NOMO-1 treated with DMSO at 0.1 percent for 48 hours (cell line): ENCODE data around the gene GTF3C6.
"Not testable (repeated sequence)": the region's sequence is repeated elsewhere in the genome, so short reads cannot be mapped to it uniquely, and the experiment has no call there.

ENCODE experiments used
- DNase-seq: peaks from one replicate; lab custom pipeline; 2025; ENCODE audit not compliant: unreplicated experiment; lab: John Stamatoyannopoulos, UW

GTF3C6 gene

DNA sequence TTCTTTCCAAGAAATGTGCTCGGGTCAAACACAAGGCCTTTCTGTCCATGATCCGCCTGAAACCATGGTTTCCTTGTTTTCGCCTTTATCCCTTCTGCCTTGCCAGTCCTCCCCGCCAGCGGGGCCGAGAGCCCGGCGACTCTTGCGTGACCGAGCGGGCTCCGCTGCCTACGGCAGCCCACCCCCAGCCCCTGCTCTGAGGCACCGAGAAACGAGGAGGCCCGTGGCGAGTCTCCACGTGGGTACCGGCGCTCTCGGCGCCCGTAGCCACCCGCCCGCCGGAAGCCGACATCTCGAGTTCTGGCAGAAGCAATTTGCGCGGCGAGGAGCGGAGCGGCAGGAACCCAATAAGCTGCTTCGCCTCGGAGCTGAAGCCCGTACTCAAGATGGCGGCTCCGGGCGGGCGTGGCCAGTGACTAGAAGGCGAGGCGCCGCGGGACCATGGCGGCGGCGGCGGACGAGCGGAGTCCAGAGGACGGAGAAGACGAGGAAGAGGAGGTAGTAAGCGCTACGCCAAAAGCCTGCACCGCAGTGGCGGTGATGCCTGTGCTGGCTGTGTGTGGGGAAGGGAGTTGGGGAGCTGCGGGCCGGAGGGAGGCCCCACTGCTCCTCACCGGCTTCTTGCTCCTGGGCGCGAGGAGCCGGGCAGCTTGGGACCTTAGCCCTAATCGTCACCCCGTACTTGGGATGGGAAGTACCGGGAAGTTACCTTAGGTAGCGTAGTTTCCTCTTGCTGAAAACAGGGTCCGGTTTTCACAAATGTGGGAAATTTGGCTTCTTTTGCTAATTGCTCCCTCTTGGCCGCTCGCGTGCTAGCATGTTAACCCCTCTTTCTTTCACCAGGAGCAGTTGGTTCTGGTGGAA lies at the start of gene GTF3C6:
Gene GTF3C6, plus strand, starts transcription at position 378 of the 864 bp plus-strand sequence. Its CDS starts 64 bp downstream, at position 442.
- peak; percentile 94 for DNase-seq

DNA sequence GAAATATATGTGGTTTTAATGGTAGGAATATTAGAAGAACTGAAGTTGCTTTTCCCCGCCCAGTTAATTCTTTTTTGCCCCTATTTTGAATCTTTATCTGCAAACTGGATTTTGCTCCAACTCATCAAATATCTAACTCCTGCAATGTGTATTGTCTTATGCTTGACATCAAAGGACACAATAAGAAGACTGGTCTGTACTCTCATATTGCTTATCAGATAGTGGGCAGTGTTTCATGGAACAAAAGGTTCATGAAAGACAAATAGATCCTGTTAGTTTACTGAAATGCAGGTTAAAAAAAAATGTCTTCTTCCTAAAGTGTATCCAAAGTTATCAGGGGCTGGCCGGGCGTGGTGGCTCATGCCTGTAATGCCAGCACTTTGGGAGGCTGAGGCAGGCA lies 27.7 kb upstream of the GTF3C6 start:
- DNase-seq, result no peak

GRCh38 chr6:110933912-110934311 lies 24.6 kb upstream of the GTF3C6 start:
- peak; percentile 30 for DNase-seq

GRCh38 chr6:110934381-110934898 lies 24.1 kb upstream of the GTF3C6 start:
- DNase-seq, result peak; percentile 16

DNA sequence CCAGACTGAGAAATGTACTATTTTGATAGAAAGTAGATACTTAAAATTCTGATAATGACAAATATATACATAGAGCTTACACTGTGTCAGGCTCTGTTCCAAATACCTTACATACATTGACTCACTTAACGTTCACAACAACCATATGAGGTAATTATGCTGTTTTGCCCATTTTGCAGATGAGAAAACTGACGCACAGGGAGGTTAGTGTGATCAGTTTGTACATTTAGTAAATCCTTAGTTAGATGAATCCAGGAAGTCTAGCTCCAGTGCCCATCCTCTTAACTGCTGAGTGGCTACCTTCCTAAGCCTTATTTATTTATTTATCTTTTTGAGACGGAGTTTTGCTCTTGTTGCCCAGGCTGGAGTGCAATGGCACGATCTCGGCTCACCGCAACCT lies 23.3 kb upstream of the GTF3C6 start:
- no peak for DNase-seq

DNA sequence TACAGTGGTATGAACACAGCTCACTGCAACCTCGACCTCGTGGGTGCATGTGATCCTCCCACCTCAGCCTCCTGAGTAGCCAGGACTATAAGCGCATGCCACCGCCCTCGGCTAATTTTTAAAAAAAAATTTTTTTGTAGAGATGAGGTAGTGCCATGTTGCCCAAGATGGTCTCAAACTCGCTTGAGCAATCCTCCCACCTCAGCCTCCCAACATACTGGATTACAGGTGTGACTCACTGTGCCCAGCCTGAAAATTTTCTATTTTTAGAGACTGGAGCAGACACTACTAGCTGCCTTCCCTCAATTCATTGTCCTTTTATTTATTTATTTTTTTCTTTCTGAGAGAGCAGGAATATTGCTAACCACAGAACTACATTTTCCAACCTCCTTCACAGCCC lies 20.3 kb upstream of the GTF3C6 start:
- DNase-seq, result no peak

GRCh38 chr6:110939429-110940200 lies 18.9 kb upstream of the GTF3C6 start:
- DNase-seq, result no peak

DNA sequence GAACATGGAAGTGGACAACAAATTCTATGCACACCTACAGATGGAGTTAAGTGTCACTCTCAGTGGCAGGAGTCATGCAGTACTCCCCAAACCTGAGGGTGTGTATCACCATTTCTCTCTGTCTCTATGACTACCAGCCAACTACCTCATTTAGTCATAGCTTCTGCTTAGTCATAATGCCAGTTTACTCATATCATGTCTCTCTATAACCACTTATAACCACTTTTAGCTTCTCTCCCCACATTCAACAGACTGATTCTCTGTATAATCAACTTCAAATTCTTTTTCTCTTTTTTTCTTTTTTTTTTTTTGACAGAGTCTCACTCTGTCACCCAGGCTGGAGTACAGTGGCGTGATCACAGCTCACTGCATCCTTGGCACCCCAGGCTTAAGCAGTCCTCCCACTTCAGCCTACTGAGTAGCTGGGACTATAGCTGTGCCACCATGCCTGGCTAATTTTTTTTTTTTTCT lies 13.8 kb upstream of the GTF3C6 start:
- peak; percentile 96 for DNase-seq

GRCh38 chr6:110946498-110946897 lies 12.0 kb upstream of the GTF3C6 start:
- DNase-seq, result no peak

GRCh38 chr6:110949679-110950285 lies 8.7 kb upstream of the GTF3C6 start:
- peak; percentile 56 for DNase-seq

DNA sequence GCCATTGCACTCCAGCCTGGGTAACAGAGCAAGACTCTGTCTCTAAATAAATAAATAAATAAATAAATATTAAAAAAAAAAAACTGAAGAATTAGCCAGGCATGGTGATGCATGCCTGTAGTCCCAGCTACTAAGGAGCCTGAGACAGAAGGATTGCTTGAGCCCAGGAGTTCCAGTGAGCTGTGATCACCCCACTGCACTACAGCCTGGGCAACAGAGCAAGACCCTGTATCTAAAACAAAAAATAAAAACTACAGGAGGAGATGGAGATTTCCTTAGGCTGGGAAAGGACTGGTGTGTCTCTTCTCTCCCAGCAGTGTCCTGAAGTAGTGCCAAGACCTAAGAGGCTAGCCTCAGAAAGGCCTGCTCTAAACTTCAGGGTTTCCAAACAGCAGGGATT lies 8.1 kb upstream of the GTF3C6 start:
- no peak for DNase-seq

GRCh38 chr6:110951008-110951407 lies 7.5 kb upstream of the GTF3C6 start:
- DNase-seq, result no peak

DNA sequence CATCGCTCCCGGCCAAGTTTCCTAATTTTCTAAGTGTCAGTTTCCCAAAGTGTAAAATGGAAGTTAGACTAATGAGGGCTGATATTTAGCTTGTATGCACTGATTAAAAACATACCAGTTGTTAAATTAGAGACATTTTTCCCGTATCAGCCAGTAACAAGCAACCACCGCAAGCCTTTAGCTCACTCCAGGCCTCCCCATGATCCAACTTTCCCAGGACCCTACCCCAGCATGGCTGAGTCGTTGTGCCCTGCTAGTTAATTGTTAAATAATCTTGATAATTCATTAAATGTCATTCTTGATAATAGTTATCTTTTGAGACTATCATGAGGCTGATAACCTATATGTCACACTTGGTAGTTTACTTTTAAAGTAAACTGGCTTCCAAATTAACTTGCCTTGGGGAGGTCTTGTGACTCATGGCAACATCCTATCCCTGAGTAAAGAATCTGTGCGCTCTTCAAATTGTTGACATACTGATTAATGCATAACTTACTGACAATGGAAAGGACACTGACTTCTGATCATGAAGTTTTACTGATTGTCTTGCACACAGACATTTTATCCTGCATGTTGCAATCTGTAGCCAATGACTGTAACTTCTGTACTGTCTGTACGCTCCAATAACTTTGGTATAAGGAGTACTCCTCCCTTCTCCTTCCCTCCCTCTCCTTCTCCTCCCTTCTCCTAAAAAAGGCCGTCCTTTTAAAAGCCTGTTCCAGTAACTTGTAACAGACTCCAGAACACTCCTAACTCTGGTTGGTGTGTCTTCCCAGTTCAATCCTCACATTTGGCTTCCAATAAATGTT lies 6.3 kb upstream of the GTF3C6 start:
- no peak for DNase-seq

GRCh38 chr6:110953633-110954303 lies 4.7 kb upstream of the GTF3C6 start:
- no peak for DNase-seq

- DNase-seq, result no peak
Measured at GRCh38 chr6:110960014-110960390, 1.5 kb downstream of the GTF3C6 start.

DNA sequence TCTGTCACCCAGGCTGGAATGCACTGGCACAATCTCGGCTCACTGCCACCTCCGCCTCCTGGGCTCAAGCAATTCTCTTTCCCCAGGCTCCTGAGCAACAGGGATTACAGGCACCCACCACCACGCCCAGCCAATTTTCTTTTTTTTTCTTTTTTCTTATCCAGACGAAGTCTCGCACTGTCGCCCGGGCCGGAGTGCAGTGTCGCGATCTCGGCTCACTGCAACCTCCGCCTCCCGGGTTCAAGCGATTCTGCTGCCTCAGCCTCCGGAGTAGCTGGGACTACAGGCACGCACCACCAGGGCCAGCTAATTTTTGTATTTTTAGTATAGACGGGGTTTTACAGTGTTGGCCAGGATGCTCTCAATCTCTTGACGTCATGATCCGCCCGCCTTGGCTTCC lies 4.1 kb downstream of the GTF3C6 start:
- not testable (repeated sequence) for DNase-seq

GRCh38 chr6:110965629-110966229 lies 7.2 kb downstream of the GTF3C6 start:
- DNase-seq, result no peak

- DNase-seq, result not testable (repeated sequence)
Measured at GRCh38 chr6:110968661-110969060, 10.2 kb downstream of the GTF3C6 start.

DNA sequence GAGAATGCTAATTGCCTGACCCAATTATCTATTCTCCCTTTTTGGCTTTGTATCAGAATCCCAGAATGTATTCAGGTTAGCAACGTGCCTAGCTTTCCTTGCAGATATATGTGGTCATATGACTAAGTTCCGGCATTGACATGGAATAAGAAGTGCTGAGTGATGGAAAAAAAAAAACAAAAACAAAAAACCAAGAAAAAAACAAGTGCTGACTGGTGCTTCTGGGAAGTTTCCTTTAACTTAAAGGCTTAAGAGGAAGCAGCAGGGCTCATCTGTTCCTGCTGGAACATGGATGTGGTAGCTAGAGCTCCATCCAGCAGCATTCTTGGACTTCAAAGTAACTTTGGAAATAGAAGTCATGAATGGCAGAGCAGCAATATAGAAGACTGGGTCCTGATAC lies 13.0 kb downstream of the GTF3C6 start:
- no peak for DNase-seq

DNA sequence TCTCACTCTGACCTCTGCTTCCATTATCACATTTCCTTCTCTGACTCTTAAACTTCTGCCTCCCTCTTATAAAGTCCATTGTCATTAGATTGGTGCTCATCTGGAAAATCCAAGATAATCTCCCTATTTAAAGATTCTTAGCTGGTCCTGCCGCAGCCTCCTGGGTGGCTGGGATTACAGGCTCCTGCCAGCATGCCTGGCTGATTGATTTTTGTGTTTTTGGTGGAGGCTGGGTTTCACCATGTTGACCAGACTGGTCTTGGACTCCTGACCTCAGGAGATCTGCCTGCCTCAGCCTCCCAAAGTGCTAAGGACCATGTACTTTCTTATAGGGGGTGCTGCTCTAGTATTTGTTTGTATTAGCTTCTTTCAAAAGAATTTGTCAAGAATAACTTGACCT lies 18.1 kb downstream of the GTF3C6 start:
- no peak for DNase-seq
